ENCODE results near the gene KMT2C.

DNA sequence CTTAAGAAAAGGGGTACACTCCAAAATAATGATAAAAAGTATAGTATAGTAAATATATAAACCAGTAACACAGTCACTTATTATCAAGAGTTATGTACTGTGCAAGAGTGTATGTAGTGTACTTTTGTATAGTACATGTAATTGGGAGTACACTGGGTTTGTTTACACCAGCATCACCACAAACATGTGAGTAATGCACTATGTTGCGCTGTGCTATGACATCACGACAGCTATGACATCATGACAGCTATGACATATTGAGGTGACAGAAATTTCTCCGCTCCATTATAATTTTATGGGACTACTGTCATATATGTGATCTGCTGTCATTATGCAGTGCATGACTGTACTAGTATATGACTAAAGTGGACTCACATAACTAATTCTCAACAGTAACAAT, 84.6 kb downstream of the KMT2C start:
- TF ChIP-seq EZH2 (IDR thresholded peaks at IDR 0.05; ENCODE audit: borderline replicate concordance, insufficient read depth, low read length, poor library complexity, severe bottlenecking) (no peak), CTCF (IDR thresholded peaks at IDR 0.05; ENCODE audit: poor library complexity, severe bottlenecking) (no peak), RAD21 (conservative IDR thresholded peaks at IDR 0.05) (no peak), POLR2AphosphoS5 (IDR thresholded peaks at IDR 0.05) (no peak), TAF1 (IDR thresholded peaks at IDR 0.05; ENCODE audit: low read depth) (no peak)
